Stomach (tissue), 9 donors: ENCODE data around the gene IVD. TPM values are rescaled to one million over a fixed set of nuclear protein-coding genes. Genes with fewer than 3 reads are reported as not detected.

Experiments
- DNase-seq, 2 donors: peaks; one replicate each; pipeline versions ENCODE4 v3.0.0 to v3.0.0-alpha.2; 2013 to 2019
- H3K27ac ChIP-seq, 5 donors: fragments of 200-600 bp in 4 of 5; sonication (generic) in 4 of 5; one replicate each; pipeline ENCODE4 v1.5.1; 2013 to 2019; ENCODE audit warnings: mild to moderate bottlenecking in 1 of 5, moderate library complexity in 1 of 5
- H3K27me3 ChIP-seq, 3 donors: fragments of 200-600 bp; sonication (generic); one replicate each; pipeline ENCODE4 v1.5.1; 2017 to 2019; ENCODE audit warnings: mixed run types in 1 of 3
- H3K36me3 ChIP-seq, 4 donors: fragments of 200-600 bp; sonication (generic); 1 replicate in 3 of 4; 2 replicates in 1 of 4; pipeline ENCODE4 v1.5.1; 2016 to 2019
- H3K4me1 ChIP-seq, 4 donors: fragments of 200-600 bp; sonication (generic); one replicate each; pipeline ENCODE4 v1.5.1; 2016 to 2019
- H3K4me3 ChIP-seq, 4 donors: fragments of 200-600 bp; sonication (generic) in 3 of 4; one replicate each; pipeline ENCODE4 v1.5.1; 2016 to 2019; ENCODE audit warnings: mild to moderate bottlenecking in 1 of 4
- H3K9me3 ChIP-seq, 4 donors: fragments of 200-600 bp; sonication (generic); one replicate each; pipeline ENCODE4 v1.5.1; 2016 to 2019
- CTCF ChIP-seq, 7 experiments: fragments of 450-650 bp in 4 of 7; fragments of 200-600 bp in 3 of 7; sonication (generic) in 3 of 7; IDR thresholded peaks; one replicate each; pipeline ENCODE4 v1.5.1; 2016 to 2019; ENCODE audit warnings: antibody characterized with exemption in 7 of 7, control low read depth in 2 of 7, mild to moderate bottlenecking in 1 of 7
- EP300 ChIP-seq: sonication (generic); formaldehyde crosslinking; IDR thresholded peaks from one replicate; pipeline ENCODE4 v1.6.1; 2017; ENCODE audit warnings: antibody characterized with exemption
- POLR2A ChIP-seq, 4 donors: fragments of 450-650 bp; IDR thresholded peaks; one replicate each; pipeline ENCODE4 v1.6.1; 2016; ENCODE audit warnings: antibody characterized with exemption in 4 of 4, control low read depth in 2 of 4, mild to moderate bottlenecking in 1 of 4, moderate library complexity in 1 of 4
- POLR2AphosphoS5 ChIP-seq, 3 donors: sonication (generic); formaldehyde crosslinking; IDR thresholded peaks; one replicate each; pipeline ENCODE4 v1.6.1; 2016; ENCODE audit warnings: antibody characterized with exemption in 3 of 3
- WGBS, 5 donors: extraction: QIAGEN DNeasy Blood & Tissue Kit in 3 of 5; methylation state at CpG; one replicate each; pipeline versions ENCODE4 v1.1.5 to v1.1.7; 2013 to 2018; 5-methylcytosine and 5-hydroxymethylcytosine counted together
- intact Hi-C: fragments of 100-400 bp; cut with DNase I; formaldehyde crosslinking; loops from one replicate; pipeline ENCODE4 v1.15.1; 2023; ENCODE audit warnings: low total_unique reads
- polyA plus RNA-seq, 3 donors: library from polyadenylated mRNA; stranded (reverse); fragments of 200-250 nt; gene quantifications; one replicate each; pipeline ENCODE4 v1.2.3, GENCODE V29; 2013
- total RNA-seq, 5 donors: library from RNA; depleted of rRNA; stranded (reverse); fragments of >200 nt; gene quantifications; one replicate each; pipeline versions ENCODE4 v1.1.0 to v1.2.3, GENCODE V29; 2014 to 2016
- donor health status: healthy with polysubstance abuse.
- donor health status: Bipolar disorder and iron deficiency.
- donor health status: healthy.

Gene IVD
- total and polyA plus RNA-seq, 8 donors: 26.7 to 78.1 (median 45.3) TPM

GRCh38 chr15:40427188-40427587 lies 21.6 kb downstream of the IVD start:
- peaks cover 0 to 1% (median under 1%) of the 10 kb centered on the region in 4 donors for H3K4me1 ChIP-seq
- H3K4me3 ChIP-seq: no peak overlapping the region
- TF ChIP-seq POLR2AphosphoS5 (IDR thresholded peaks at IDR 0.05) (no peak), POLR2A (IDR thresholded peaks at IDR 0.05) (no peak), EP300 (no peak), CTCF (IDR thresholded peaks at IDR 0.05) (no peak)
- intact Hi-C loops: no loop called here
- H3K9me3 ChIP-seq: no peaks in the 10 kb centered on the region
- H3K27me3 ChIP-seq: no peaks in the 10 kb centered on the region
- no peak overlapping the region for H3K27ac ChIP-seq
- 89 to 94% (median 91%) methylated on average over 9 of the region's 9 CpGs for WGBS, 5 donors
- DNase-seq: peak in 1 of 2 donors; percentile 20
- H3K36me3 ChIP-seq: peaks cover 0 to 14% (median 4%) of the 10 kb centered on the region in 4 donors

DNA sequence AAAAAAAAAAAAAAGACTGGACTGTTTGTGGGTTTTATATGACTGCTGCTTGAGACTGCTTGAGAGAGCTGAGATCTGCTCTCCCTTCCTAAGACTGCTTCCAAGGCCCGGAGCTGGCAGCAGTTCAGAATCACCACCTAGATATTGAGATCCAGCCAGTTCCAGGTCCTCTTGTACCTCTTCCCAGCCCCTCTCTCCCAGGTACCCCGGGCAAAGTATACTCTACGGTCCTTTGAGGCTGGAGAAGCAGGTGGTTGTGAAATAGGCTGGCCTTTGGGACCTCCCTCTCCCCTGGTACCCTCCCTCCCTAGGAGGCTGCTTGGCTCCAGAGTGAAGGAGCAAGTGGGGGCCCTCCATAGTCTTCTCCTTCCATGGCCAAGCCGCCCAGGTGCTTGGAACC lies 22.6 kb downstream of the IVD start:
- TF ChIP-seq EP300 (no peak), POLR2A (IDR thresholded peaks at IDR 0.05) (no peak), POLR2AphosphoS5 (IDR thresholded peaks at IDR 0.05) (no peak), CTCF (IDR thresholded peaks at IDR 0.05) (no peak)
- no peak for DNase-seq
- intact Hi-C loops: no loop called here

GRCh38 chr15:40429068-40429710 lies 23.6 kb downstream of the IVD start:
- TF ChIP-seq POLR2AphosphoS5 (IDR thresholded peaks at IDR 0.05): no peak
- no peak for TF ChIP-seq POLR2A (IDR thresholded peaks at IDR 0.05)
- no peak for TF ChIP-seq EP300
- no peak for TF ChIP-seq CTCF (IDR thresholded peaks at IDR 0.05)
- 81 to 89% (median 85%) methylated on average over 10 of the region's 10 CpGs for WGBS, 5 donors
- no peaks in the 10 kb centered on the region for H3K9me3 ChIP-seq
- H3K27ac ChIP-seq: no peak overlapping the region
- peaks cover 0 to 14% (median 4%) of the 10 kb centered on the region in 4 donors for H3K36me3 ChIP-seq
- no peaks in the 10 kb centered on the region for H3K4me1 ChIP-seq
- intact Hi-C loops: no loop called here
- no peak overlapping the region for H3K4me3 ChIP-seq
- no peak for DNase-seq
- H3K27me3 ChIP-seq: no peaks in the 10 kb centered on the region

More for the DNA sequence above, 22.6 kb downstream of the IVD start:
- no peaks in the 10 kb centered on the region for H3K9me3 ChIP-seq
- peaks cover 0 to 14% (median 4%) of the 10 kb centered on the region in 4 donors for H3K36me3 ChIP-seq
- no peak overlapping the region for H3K4me3 ChIP-seq
- no peaks in the 10 kb centered on the region for H3K27me3 ChIP-seq
- H3K27ac ChIP-seq: no peak overlapping the region
- WGBS, 5 donors: 80 to 94% (median 90%) methylated on average over 4 of the region's 4 CpGs
- no peaks in the 10 kb centered on the region for H3K4me1 ChIP-seq

GRCh38 chr15:40430271-40430805 lies 24.7 kb downstream of the IVD start:
- no peak overlapping the region for H3K27ac ChIP-seq
- H3K4me3 ChIP-seq: no peak overlapping the region
- peaks cover 0 to 5% (median 0%) of the 10 kb centered on the region in 3 donors for H3K27me3 ChIP-seq
- H3K4me1 ChIP-seq: peaks cover 0 to 1% (median under 1%) of the 10 kb centered on the region in 4 donors
- H3K36me3 ChIP-seq: peaks cover 0 to 14% (median 4%) of the 10 kb centered on the region in 4 donors
- TF ChIP-seq POLR2A (IDR thresholded peaks at IDR 0.05): no peak
- no peak for TF ChIP-seq CTCF (IDR thresholded peaks at IDR 0.05)
- no peak for TF ChIP-seq POLR2AphosphoS5 (IDR thresholded peaks at IDR 0.05)
- H3K9me3 ChIP-seq: no peaks in the 10 kb centered on the region
- 57 to 78% (median 68%) methylated on average over 10 of the region's 10 CpGs for WGBS, 5 donors
- peak in 1 of 2 donors; percentile 52 for DNase-seq
- intact Hi-C loops: no loop called here
